ENCODE results near the gene CD82.

DNA sequence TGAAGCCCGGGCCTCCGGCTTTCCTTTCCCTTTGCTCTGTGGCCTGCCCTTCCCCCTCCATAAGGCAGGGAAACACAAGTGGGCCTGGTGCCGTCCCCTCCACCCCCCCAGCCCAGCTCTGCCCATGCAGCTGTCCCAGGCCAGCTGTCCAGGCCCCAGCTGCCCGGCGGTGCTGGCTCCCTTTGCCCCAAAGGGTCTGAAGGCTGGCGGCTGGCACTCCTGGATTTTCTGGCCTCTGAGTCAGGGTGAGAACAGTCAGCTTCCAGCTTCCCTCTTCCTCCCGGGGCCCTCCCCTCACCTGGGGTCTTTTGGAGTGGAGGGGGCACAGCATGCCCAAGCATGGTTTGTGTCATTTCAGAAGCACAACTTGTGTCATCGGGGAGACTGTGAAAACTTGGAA lies 27.8 kb downstream of the CD82 start:
- no peak for TF ChIP-seq RAD21 (IDR thresholded peaks at IDR 0.05 in 1 of 2, conservative IDR thresholded peaks at IDR 0.05 in 1 of 2; ENCODE audit: low read depth in 2 of 2, low read length in 2 of 2)
- TF ChIP-seq CTCF (IDR thresholded peaks at IDR 0.05; ENCODE audit: control extremely low read depth in 1 of 3, insufficient read depth in 1 of 3, low read depth in 1 of 3, low read length in 3 of 3), result no peak
- TF ChIP-seq EP300 (IDR thresholded peaks at IDR 0.05; ENCODE audit: borderline replicate concordance in 1 of 2, low read depth in 2 of 2, low read length in 2 of 2), result no peak
- TF ChIP-seq BRCA1 (IDR thresholded peaks at IDR 0.05; ENCODE audit: low read depth, low read length), result no peak
- TF ChIP-seq SAP30 (IDR thresholded peaks at IDR 0.05; ENCODE audit: insufficient read depth, insufficient replicate concordance, low read length), result no peak
- no peak for TF ChIP-seq EZH2 (IDR thresholded peaks at IDR 0.05; ENCODE audit: low read depth, low read length, severe bottlenecking)
- TF ChIP-seq TAF1 (IDR thresholded peaks at IDR 0.05; ENCODE audit: low read depth, low read length), result no peak
